Measurements from ENCODE around the gene RNF2.

RNF2 gene

GRCh38 chr1:185083818-185084217 lies 38.5 kb downstream of the RNF2 start:
- no peaks in the 10 kb centered on the region for H3K27me3 ChIP-seq (ENCODE audit: insufficient read depth, low read depth, severe bottlenecking)
- H3K27ac ChIP-seq = no peak overlapping the region
- no peak overlapping the region for H3K4me3 ChIP-seq (ENCODE audit: low read depth, low read length)
- no peaks in the 10 kb centered on the region for H3K36me3 ChIP-seq
- no peak for DNase-seq
- H3K9me3 ChIP-seq (ENCODE audit: severe bottlenecking) = no peaks in the 10 kb centered on the region
- TF ChIP-seq, protein P1, sequence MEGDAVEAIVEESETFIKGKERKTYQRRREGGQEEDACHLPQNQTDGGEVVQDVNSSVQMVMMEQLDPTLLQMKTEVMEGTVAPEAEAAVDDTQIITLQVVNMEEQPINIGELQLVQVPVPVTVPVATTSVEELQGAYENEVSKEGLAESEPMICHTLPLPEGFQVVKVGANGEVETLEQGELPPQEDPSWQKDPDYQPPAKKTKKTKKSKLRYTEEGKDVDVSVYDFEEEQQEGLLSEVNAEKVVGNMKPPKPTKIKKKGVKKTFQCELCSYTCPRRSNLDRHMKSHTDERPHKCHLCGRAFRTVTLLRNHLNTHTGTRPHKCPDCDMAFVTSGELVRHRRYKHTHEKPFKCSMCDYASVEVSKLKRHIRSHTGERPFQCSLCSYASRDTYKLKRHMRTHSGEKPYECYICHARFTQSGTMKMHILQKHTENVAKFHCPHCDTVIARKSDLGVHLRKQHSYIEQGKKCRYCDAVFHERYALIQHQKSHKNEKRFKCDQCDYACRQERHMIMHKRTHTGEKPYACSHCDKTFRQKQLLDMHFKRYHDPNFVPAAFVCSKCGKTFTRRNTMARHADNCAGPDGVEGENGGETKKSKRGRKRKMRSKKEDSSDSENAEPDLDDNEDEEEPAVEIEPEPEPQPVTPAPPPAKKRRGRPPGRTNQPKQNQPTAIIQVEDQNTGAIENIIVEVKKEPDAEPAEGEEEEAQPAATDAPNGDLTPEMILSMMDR (IDR thresholded peaks at IDR 0.05; ENCODE audit: low read depth, low read length) = no peak

GRCh38 chr1:185087101-185087500 lies 41.7 kb downstream of the RNF2 start:
- Histone ChIP-seq H3K27ac (no peak overlapping the region), H3K9me3 (ENCODE audit: severe bottlenecking) (no peaks in the 10 kb centered on the region), H3K27me3 (ENCODE audit: insufficient read depth, low read depth, severe bottlenecking) (no peaks in the 10 kb centered on the region), H3K4me3 (ENCODE audit: low read depth, low read length) (no peak overlapping the region), H3K36me3 (peaks cover 6% of the 10 kb centered on the region)
- no peak for DNase-seq
- TF ChIP-seq, protein P1 (IDR thresholded peaks at IDR 0.05; ENCODE audit: low read depth, low read length) = no peak

- TF ChIP-seq, protein P1 (IDR thresholded peaks at IDR 0.05; ENCODE audit: low read depth, low read length) = no peak
- peaks cover 6% of the 10 kb centered on the region for H3K36me3 ChIP-seq
- H3K9me3 ChIP-seq (ENCODE audit: severe bottlenecking) = no peaks in the 10 kb centered on the region
- no peak for DNase-seq
- no peak overlapping the region for H3K4me3 ChIP-seq (ENCODE audit: low read depth, low read length)
- H3K27ac ChIP-seq = no peak overlapping the region
- no peaks in the 10 kb centered on the region for H3K27me3 ChIP-seq (ENCODE audit: insufficient read depth, low read depth, severe bottlenecking)
Observed at GRCh38 chr1:185087746-185088145, 42.4 kb downstream of the RNF2 start.

DNA sequence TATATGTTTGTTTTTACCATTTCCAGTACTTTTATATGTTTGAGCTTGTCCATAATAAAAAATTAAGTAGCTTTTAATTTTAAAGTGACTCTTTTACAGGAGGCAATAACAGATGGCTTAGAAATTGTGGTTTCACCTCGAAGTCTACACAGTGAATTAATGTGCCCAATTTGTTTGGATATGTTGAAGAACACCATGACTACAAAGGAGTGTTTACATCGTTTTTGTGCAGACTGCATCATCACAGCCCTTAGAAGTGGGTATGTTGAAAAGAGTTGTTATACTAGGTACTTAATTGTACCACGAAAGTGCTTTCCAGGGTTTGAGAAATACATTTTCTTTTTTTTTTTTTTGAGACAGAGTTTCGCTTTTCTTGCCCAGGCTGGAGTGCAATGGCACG lies 46.1 kb downstream of the RNF2 start:
- no peak for DNase-seq
- TF ChIP-seq, protein P1 (IDR thresholded peaks at IDR 0.05; ENCODE audit: low read depth, low read length) = no peak
- H3K36me3 ChIP-seq = peaks cover 24% of the 10 kb centered on the region

DNA sequence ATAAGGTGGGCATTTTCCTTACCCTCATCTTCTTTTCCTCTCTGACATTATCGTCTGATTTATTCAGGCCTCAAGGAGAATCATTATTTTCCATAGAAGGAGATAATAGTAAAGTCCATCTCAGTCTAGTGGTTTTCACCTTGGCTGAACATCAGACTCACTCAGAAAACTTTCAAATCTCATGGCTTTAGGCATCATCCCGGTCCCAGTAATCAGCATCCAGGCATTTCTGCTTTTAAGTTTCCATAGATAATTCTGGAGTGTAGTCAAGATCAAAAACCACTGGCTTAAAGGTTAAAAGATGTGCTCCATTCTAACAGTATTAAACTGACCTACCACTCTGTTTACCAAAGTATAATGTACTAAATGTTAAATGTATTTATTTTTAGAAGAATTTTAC lies 49.4 kb downstream of the RNF2 start:
- no peaks in the 10 kb centered on the region for H3K9me3 ChIP-seq (ENCODE audit: severe bottlenecking)
- H3K4me3 ChIP-seq (ENCODE audit: low read depth, low read length) = no peak overlapping the region
- H3K27ac ChIP-seq = no peak overlapping the region
- no peak for DNase-seq
- TF ChIP-seq, protein P1 (IDR thresholded peaks at IDR 0.05; ENCODE audit: low read depth, low read length) = no peak
- no peaks in the 10 kb centered on the region for H3K27me3 ChIP-seq (ENCODE audit: insufficient read depth, low read depth, severe bottlenecking)
- peaks cover 31% of the 10 kb centered on the region for H3K36me3 ChIP-seq

More for the DNA sequence above, 46.1 kb downstream of the RNF2 start:
- Histone ChIP-seq H3K4me3 (ENCODE audit: low read depth, low read length) (no peak overlapping the region), H3K27me3 (ENCODE audit: insufficient read depth, low read depth, severe bottlenecking) (no peaks in the 10 kb centered on the region), H3K9me3 (ENCODE audit: severe bottlenecking) (no peaks in the 10 kb centered on the region), H3K27ac (no peak overlapping the region)

DNA sequence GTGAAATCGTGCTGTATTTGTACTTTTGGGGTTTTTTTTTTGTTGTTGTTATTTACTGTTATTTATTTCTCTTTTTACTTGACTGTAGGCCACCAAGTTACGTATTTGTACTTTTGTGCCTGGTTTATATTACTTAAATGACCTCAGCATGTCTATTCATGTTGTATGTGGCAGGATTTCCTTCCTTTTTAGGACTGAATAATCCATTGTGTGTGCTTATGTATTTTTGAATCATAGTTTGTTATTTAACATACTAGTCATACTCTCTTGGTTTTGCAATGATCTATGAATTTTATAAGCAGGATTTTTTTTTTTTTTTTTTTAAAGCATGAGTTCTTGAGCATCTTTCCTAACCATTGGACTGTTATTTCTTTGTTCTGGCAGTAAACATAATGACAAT lies 51.2 kb downstream of the RNF2 start:
- Histone ChIP-seq H3K27me3 (ENCODE audit: insufficient read depth, low read depth, severe bottlenecking) (no peaks in the 10 kb centered on the region), H3K9me3 (ENCODE audit: severe bottlenecking) (no peaks in the 10 kb centered on the region), H3K36me3 (peaks cover 31% of the 10 kb centered on the region), H3K27ac (no peak overlapping the region), H3K4me3 (ENCODE audit: low read depth, low read length) (no peak overlapping the region)
- TF ChIP-seq, protein P1 (IDR thresholded peaks at IDR 0.05; ENCODE audit: low read depth, low read length) = no peak
- DNase-seq = no peak

Measured in WERI-Rb-1 (cell line).